HG03460 (cell line): ENCODE results near the gene SGCD.

Experiments used
- ATAC-seq: cut with Tn5 transposase; IDR thresholded peaks from one replicate; pipeline ENCODE4 v1.9.1; 2021; ENCODE audit not compliant: unreplicated experiment

Gene SGCD

GRCh38 chr5:156326718-156327259, at the start of gene SGCD:
Gene SGCD, plus strand, starts transcription at chr5:156327164.
- no peak for ATAC-seq

GRCh38 chr5:156277290-156277689, 49.7 kb upstream of the SGCD start:
- ATAC-seq = no peak

- no peak for ATAC-seq
Measured at GRCh38 chr5:156295431-156295830, 31.5 kb upstream of the SGCD start.

- ATAC-seq = no peak
Measured at GRCh38 chr5:156310115-156310514, 16.8 kb upstream of the SGCD start.

- no peak for ATAC-seq
Measured at GRCh38 chr5:156312897-156313694, 13.9 kb upstream of the SGCD start.

GRCh38 chr5:156314416-156314815, 12.5 kb upstream of the SGCD start:
- ATAC-seq = no peak

- ATAC-seq = no peak
Measured at GRCh38 chr5:156322666-156323065, 4.3 kb upstream of the SGCD start.

- ATAC-seq = no peak
Measured at GRCh38 chr5:156327296-156327695, 332 bp downstream of the SGCD start.

- ATAC-seq = no peak
Measured at GRCh38 chr5:156328161-156328560, 1.2 kb downstream of the SGCD start.

- ATAC-seq = no peak
Measured at GRCh38 chr5:156328766-156329165, 1.8 kb downstream of the SGCD start.

- ATAC-seq = no peak
Measured at GRCh38 chr5:156329171-156329611, 2.2 kb downstream of the SGCD start.

GRCh38 chr5:156330141-156330870, 3.3 kb downstream of the SGCD start:
- ATAC-seq = no peak

GRCh38 chr5:156331181-156331580, 4.2 kb downstream of the SGCD start:
- ATAC-seq = no peak

- ATAC-seq = no peak
Measured at GRCh38 chr5:156331845-156332244, 4.9 kb downstream of the SGCD start.

- ATAC-seq = no peak
Measured at GRCh38 chr5:156332245-156332644, 5.3 kb downstream of the SGCD start.

- no peak for ATAC-seq
Measured at GRCh38 chr5:156339139-156339841, 12.3 kb downstream of the SGCD start.

GRCh38 chr5:156340893-156341292, 13.9 kb downstream of the SGCD start:
- no peak for ATAC-seq

- no peak for ATAC-seq
Measured at GRCh38 chr5:156350256-156350655, 23.3 kb downstream of the SGCD start.

GRCh38 chr5:156351423-156351822, 24.5 kb downstream of the SGCD start:
- ATAC-seq = no peak

- ATAC-seq = no peak
Measured at GRCh38 chr5:156354571-156354970, 27.6 kb downstream of the SGCD start.

- ATAC-seq = no peak
Measured at GRCh38 chr5:156356238-156356637, 29.3 kb downstream of the SGCD start.
